ENCODE data around the gene TSPAN5. TPM values are rescaled to one million over a fixed set of nuclear protein-coding genes. Genes with fewer than 3 reads are reported as not detected.

Gene TSPAN5
- total and polyA plus RNA-seq, 9 of the 15 experiments (the other 6 are each of a cell fraction or from before 2014, with no cell fraction given): 0.58 to 6.6 (median 0.73) TPM

GRCh38 chr4:98601708-98602107, 56.7 kb downstream of the TSPAN5 start:
- H3K9me1 ChIP-seq (ENCODE audit: control insufficient read depth, insufficient read depth, low read length): no peaks in the 10 kb centered on the region
- H3K27ac ChIP-seq (ENCODE audit: extremely low read depth, low read depth, low read length): no peak overlapping the region
- DNase-seq (ENCODE audit: extremely low read depth in 1 of 4, low spot score in 3 of 4): no peak
- ChIA-PET POLR2A (no interaction called here), CTCF (ENCODE audit: low intra/inter-chr PET ratio) (no interaction called here)
- no peak overlapping the region for H3K4me2 ChIP-seq (ENCODE audit: insufficient read depth, low read length)
- no peaks in the 10 kb centered on the region for H4K20me1 ChIP-seq (replicated peaks; ENCODE audit: control insufficient read depth, insufficient read depth, low read length)
- no peak for ATAC-seq
- no TSS peak for BruUV-seq (replicated peaks)
- intact Hi-C loops (cut with micrococcal nuclease): no loop called here
- TF ChIP-seq ZC3H8 (IDR thresholded peaks at IDR 0.05) (no peak), MTA1 (IDR thresholded peaks at IDR 0.05; ENCODE audit: borderline replicate concordance) (no peak), NR2C2 (CRISPR knock-in tag; IDR thresholded peaks at IDR 0.05) (no peak), NR2C2 (tag; IDR thresholded peaks at IDR 0.05) (no peak), NFIX (CRISPR knock-in tag; IDR thresholded peaks at IDR 0.05; ENCODE audit: low read depth) (no peak), POLR2B (IDR thresholded peaks at IDR 0.05; ENCODE audit: low read depth, partially characterized antibody) (no peak), ZNF699 (CRISPR knock-in tag; IDR thresholded peaks at IDR 0.05; ENCODE audit: insufficient replicate concordance) (no peak), ZNF740 (CRISPR knock-in tag; IDR thresholded peaks at IDR 0.05) (no peak), ZNF740 (tag; IDR thresholded peaks at IDR 0.05) (no peak), CBX3 (IDR thresholded peaks at IDR 0.05; ENCODE audit: borderline replicate concordance in 1 of 2, low read length in 2 of 2) (no peak), ELK3 (CRISPR knock-in tag; IDR thresholded peaks at IDR 0.05) (no peak)
- TF ChIP-seq, protein P1, sequence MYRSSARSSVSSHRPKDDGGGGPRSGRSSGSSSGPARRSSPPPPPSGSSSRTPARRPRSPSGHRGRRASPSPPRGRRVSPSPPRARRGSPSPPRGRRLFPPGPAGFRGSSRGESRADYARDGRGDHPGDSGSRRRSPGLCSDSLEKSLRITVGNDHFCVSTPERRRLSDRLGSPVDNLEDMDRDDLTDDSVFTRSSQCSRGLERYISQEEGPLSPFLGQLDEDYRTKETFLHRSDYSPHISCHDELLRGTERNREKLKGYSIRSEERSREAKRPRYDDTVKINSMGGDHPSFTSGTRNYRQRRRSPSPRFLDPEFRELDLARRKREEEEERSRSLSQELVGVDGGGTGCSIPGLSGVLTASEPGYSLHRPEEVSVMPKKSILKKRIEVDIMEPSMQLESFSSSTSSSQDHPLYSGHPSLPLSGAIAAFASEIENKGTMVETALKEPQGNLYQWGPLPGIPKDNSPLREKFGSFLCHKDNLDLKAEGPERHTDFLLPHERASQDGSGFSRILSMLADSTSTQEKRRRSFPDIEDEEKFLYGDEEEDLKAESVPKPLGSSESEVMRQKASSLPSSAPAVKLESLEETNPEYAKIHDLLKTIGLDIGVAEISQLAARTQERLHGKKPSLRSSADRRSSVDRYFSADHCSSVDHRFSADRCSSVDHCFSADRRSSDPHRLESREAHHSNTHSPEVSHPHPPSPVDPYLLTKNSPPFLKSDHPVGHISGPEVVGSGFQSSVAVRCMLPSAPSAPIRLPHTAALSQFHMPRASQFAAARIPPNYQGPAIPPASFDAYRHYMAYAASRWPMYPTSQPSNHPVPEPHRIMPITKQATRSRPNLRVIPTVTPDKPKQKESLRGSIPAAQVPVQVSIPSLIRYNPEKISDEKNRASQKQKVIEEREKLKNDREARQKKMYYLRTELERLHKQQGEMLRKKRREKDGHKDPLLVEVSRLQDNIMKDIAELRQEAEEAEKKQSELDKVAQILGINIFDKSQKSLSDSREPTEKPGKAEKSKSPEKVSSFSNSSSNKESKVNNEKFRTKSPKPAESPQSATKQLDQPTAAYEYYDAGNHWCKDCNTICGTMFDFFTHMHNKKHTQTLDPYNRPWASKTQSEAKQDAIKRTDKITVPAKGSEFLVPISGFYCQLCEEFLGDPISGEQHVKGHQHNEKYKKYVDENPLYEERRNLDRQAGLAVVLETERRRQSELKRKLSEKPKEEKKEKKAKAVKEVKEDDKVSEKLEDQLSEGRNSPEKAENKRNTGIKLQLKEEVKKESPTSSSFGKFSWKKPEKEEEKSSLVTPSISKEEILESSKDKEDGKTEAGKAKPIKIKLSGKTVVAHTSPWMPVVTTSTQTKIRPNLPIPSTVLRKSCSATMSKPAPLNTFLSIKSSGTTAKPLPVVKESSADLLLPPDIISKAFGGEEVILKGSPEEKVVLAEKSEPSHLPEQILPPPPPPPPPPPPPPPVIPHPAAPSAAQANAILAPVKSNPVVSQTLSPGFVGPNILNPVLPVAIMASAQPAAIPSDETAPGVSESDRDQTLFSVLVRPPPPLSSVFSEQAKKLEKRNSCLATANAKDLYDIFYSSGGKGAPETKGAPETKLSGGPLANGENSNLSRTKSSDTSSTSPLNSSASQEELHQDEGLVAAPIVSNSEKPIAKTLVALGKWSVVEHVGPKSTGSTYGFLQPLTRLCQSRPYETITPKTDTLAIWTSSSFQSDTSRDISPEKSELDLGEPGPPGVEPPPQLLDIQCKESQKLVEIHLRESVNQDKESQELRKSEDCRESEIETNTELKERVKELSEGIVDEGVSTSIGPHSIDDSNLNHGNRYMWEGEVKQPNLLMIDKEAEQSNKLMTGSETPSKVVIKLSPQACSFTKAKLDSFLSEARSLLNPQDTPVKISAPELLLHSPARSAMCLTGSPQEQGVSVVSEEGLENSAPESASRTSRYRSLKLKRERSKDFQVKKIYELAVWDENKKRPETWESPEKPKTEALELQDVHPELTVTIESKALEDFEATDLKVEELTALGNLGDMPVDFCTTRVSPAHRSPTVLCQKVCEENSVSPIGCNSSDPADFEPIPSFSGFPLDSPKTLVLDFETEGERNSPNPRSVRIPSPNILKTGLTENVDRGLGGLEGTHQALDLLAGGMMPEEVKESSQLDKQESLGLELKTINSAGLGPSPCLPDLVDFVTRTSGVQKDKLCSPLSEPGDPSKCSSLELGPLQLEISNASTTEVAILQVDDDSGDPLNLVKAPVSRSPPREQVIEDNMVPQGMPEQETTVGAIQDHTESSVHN (IDR thresholded peaks at IDR 0.05; ENCODE audit: borderline replicate concordance in 1 of 2, low read depth in 1 of 2): no peak
- H3K4me3 ChIP-seq: no peak overlapping the region
- no peak overlapping the region for H3K9ac ChIP-seq (ENCODE audit: insufficient read depth in 1 of 2, low read depth in 2 of 2, low read length in 2 of 2)
- H3K79me2 ChIP-seq (ENCODE audit: control insufficient read depth, insufficient read depth, low read length): no peaks in the 10 kb centered on the region
- H3K4me1 ChIP-seq (replicated peaks in 1 of 2; ENCODE audit: control insufficient read depth in 2 of 2, insufficient read depth in 2 of 2, low read length in 2 of 2): no peaks in the 10 kb centered on the region; a peak in 1 of 5 replicates
- WGBS (ENCODE audit: insufficient coverage, low coverage, missing lambda C conversion rate): 0% methylated on average over 3 of the region's 3 CpGs
- in situ Hi-C loops (cut with MboI): no loop called here
- H3K27me3 ChIP-seq (ENCODE audit: control insufficient read depth in 2 of 2, insufficient read depth in 2 of 2, low read length in 2 of 2): no peaks in the 10 kb centered on the region
- H2AFZ ChIP-seq (ENCODE audit: low read depth, low read length): no peak overlapping the region
- no peak for FAIRE-seq
- H3K9me3 ChIP-seq (replicated peaks; ENCODE audit: control insufficient read depth, insufficient read depth, low read depth, low read length): peaks cover 3% of the 10 kb centered on the region; the same call in 1 of the 2 replicates
- H3K36me3 ChIP-seq (ENCODE audit: control insufficient read depth, insufficient read depth, low read length): no peaks in the 10 kb centered on the region

Data from K562 (cell line).